Mucosa of descending colon (tissue), 3 donors: ENCODE results near the gene CEP295NL. TPM values are rescaled to one million over a fixed set of nuclear protein-coding genes. Genes with fewer than 3 reads are reported as not detected.

ENCODE experiments used
- ATAC-seq: fragments of 200-7000 bp; cut with Tn5 transposase; one replicate; pipeline ENCODE4 v1.9.1; 2020; ENCODE audit warnings: mild to moderate bottlenecking, moderate library complexity
- DNase-seq, 3 donors: peaks; one replicate each; pipeline ENCODE4 v3.0.0-alpha.2; 2020
- H3K36me3 ChIP-seq: fragments of 200-600 bp; one replicate; pipeline ENCODE4 v1.8.0; 2021; ENCODE audit warnings: low read depth, mild to moderate bottlenecking
- H3K4me1 ChIP-seq: fragments of 200-600 bp; one replicate; pipeline ENCODE4 v1.8.0; 2021; ENCODE audit warnings: low read depth, mild to moderate bottlenecking
- H3K4me3 ChIP-seq: fragments of 200-600 bp; one replicate; pipeline ENCODE4 v1.8.0; 2021; ENCODE audit warnings: mild to moderate bottlenecking
- H3K9me3 ChIP-seq: fragments of 200-600 bp; one replicate; pipeline ENCODE4 v1.8.0; 2021; ENCODE audit warnings: mild to moderate bottlenecking
- CTCF ChIP-seq: fragments of 200-600 bp; IDR thresholded peaks from one replicate; pipeline ENCODE4 v1.8.0; 2022; ENCODE audit warnings: antibody characterized with exemption, mild to moderate bottlenecking
- intact Hi-C, 2 donors: fragments of 100-400 bp; cut with DNase I in 1 of 2; cut with micrococcal nuclease in 1 of 2; formaldehyde crosslinking; loops; one replicate each; pipeline versions ENCODE4 v1.11.0 to v1.11.1; 2022; cut with DNase I, micrococcal nuclease
- total RNA-seq, 3 donors: library from RNA; stranded (reverse); fragmentation: NEBNext Ultra II Directional in 2 of 3; extraction: Animal tissue kit (Norgen Biotek cat#: 25700) in 2 of 3; gene quantifications; one replicate each; pipeline versions ENCODE4 v1.2.1 to v1.2.4, GENCODE V29; 2021 to 2023
- donor health status: DM: no; HTN: no; CAD: no; lungs with moderate emphysema.
- donor health status: DM: no; HTN: no; CAD: no.
- donor health status: DM: no; HTN: yes; CAD: no.

Gene CEP295NL
- total RNA-seq, 3 donors from 2014 or later = 1.4 to 2.5 (median 2.0) TPM

GRCh38 chr17:78933959-78934568, 31.1 kb upstream of the CEP295NL start:
- peak; percentile 86 for ATAC-seq
- H3K9me3 ChIP-seq = no peaks in the 10 kb centered on the region
- H3K4me3 ChIP-seq = no peak overlapping the region
- no peaks in the 10 kb centered on the region for H3K36me3 ChIP-seq
- peak; percentile 86 to 91 (median 86) for DNase-seq
- no peak for TF ChIP-seq CTCF
- H3K4me1 ChIP-seq = peaks cover 14% of the 10 kb centered on the region
- intact Hi-C loops = no loop called here

GRCh38 chr17:78933025-78933958, 30.3 kb upstream of the CEP295NL start:
- no peak for TF ChIP-seq CTCF
- DNase-seq (no peak), ATAC-seq (peak; percentile 57)
- no peaks in the 10 kb centered on the region for H3K36me3 ChIP-seq
- H3K9me3 ChIP-seq = no peaks in the 10 kb centered on the region
- H3K4me1 ChIP-seq = peaks cover 14% of the 10 kb centered on the region
- intact Hi-C loops = no loop called here
- H3K4me3 ChIP-seq = no peak overlapping the region

- no peak for DNase-seq
- H3K4me1 ChIP-seq = peaks cover 9% of the 10 kb centered on the region
- no peak overlapping the region for H3K4me3 ChIP-seq
- intact Hi-C loops = no loop called here
- TF ChIP-seq CTCF = no peak
- H3K9me3 ChIP-seq = no peaks in the 10 kb centered on the region
- H3K36me3 ChIP-seq = no peaks in the 10 kb centered on the region
- ATAC-seq = no peak
Measured at GRCh38 chr17:78929908-78930775, 27.1 kb upstream of the CEP295NL start.

- peak; percentile 56 to 71 (median 66) for DNase-seq
- TF ChIP-seq CTCF = no peak
- peaks cover 16% of the 10 kb centered on the region for H3K4me1 ChIP-seq
Measured at GRCh38 chr17:78925662-78926555, 22.9 kb upstream of the CEP295NL start.

More at GRCh38 chr17:78925662-78926555, 22.9 kb upstream of the CEP295NL start:
- Histone ChIP-seq H3K36me3 (no peaks in the 10 kb centered on the region), H3K9me3 (no peaks in the 10 kb centered on the region), H3K4me3 (peak overlapping the region; percentile 9)
- peak; percentile 25 for ATAC-seq
- intact Hi-C loops = no loop called here
